Muscle layer of colon (tissue), 2 donors: ENCODE measurements around the gene ADAMTSL4.
A peak's percentile ranks its signal among the peaks of the same experiment; 100 is the strongest.
"Not testable (repeated sequence)": the region's sequence is repeated elsewhere in the genome, so short reads cannot be mapped to it uniquely, and the experiment has no call there.

Source experiments
- H3K27ac ChIP-seq: one replicate; pipeline ENCODE4 v1.7.0; 2013; ENCODE audit warnings: low read depth, mild to moderate bottlenecking, low read length, moderate library complexity
- H3K27me3 ChIP-seq, 2 donors: one replicate each; pipeline ENCODE4 v1.7.0; 2013; ENCODE audit warnings: low read length in 2 of 2, mild to moderate bottlenecking in 2 of 2; ENCODE audit not compliant: insufficient read depth in 2 of 2, control insufficient read depth in 1 of 2
- H3K36me3 ChIP-seq: one replicate; pipeline ENCODE4 v1.7.0; 2013; ENCODE audit warnings: mild to moderate bottlenecking, low read length; ENCODE audit not compliant: insufficient read depth
- H3K4me1 ChIP-seq: one replicate; pipeline ENCODE4 v1.7.0; 2013; ENCODE audit warnings: mild to moderate bottlenecking, low read length; ENCODE audit not compliant: insufficient read depth
- H3K4me3 ChIP-seq, 2 donors: one replicate each; pipeline ENCODE4 v1.7.0; 2013; ENCODE audit warnings: low read length in 2 of 2, low read depth in 1 of 2, mild to moderate bottlenecking in 1 of 2, moderate library complexity in 1 of 2
- H3K9ac ChIP-seq: one replicate; pipeline ENCODE4 v1.7.0; 2013; ENCODE audit warnings: low read length
- H3K9me3 ChIP-seq: one replicate; pipeline ENCODE4 v1.7.0; 2013; ENCODE audit warnings: mild to moderate bottlenecking, low read length
- donor health status: abdominal sarcoma.
- donor health status: Adenocarcinoma of cecum.

ADAMTSL4 gene

GRCh38 chr1:150575072-150575489 is 25.9 kb downstream of the ADAMTSL4 start:
- H3K27ac ChIP-seq: peak overlapping the region; percentile 98
- H3K4me3 ChIP-seq: peak overlapping the region; percentile 95 to 97
- no peaks in the 10 kb centered on the region for H3K9me3 ChIP-seq
- H3K27me3 ChIP-seq: no peaks in the 10 kb centered on the region
- H3K9ac ChIP-seq: peak overlapping the region; percentile 35
- peaks cover 48% of the 10 kb centered on the region for H3K36me3 ChIP-seq
- peaks cover 56% of the 10 kb centered on the region for H3K4me1 ChIP-seq

GRCh38 chr1:150575518-150576366 is 26.5 kb downstream of the ADAMTSL4 start:
- peaks cover 47% of the 10 kb centered on the region for H3K36me3 ChIP-seq
- H3K27ac ChIP-seq: peak overlapping the region; percentile 98
- H3K27me3 ChIP-seq: no peaks in the 10 kb centered on the region
- peak overlapping the region; percentile 99 for H3K9ac ChIP-seq
- no peaks in the 10 kb centered on the region for H3K9me3 ChIP-seq
- peaks cover 55% of the 10 kb centered on the region for H3K4me1 ChIP-seq
- peak overlapping the region; percentile 95 to 97 for H3K4me3 ChIP-seq

- Histone ChIP-seq H3K36me3 (peaks cover 47% of the 10 kb centered on the region), H3K9ac (peak overlapping the region; percentile 99), H3K4me3 (peak overlapping the region; percentile 95 to 97), H3K27me3 (no peaks in the 10 kb centered on the region), H3K9me3 (no peaks in the 10 kb centered on the region), H3K4me1 (peaks cover 50% of the 10 kb centered on the region), H3K27ac (peak overlapping the region; percentile 98)
Observed at GRCh38 chr1:150576367-150576711, 27.1 kb downstream of the ADAMTSL4 start.

- Histone ChIP-seq H3K9ac (peak overlapping the region; percentile 99), H3K9me3 (no peaks in the 10 kb centered on the region), H3K4me1 (peaks cover 50% of the 10 kb centered on the region), H3K27ac (peak overlapping the region; percentile 98), H3K36me3 (peaks cover 47% of the 10 kb centered on the region), H3K27me3 (no peaks in the 10 kb centered on the region), H3K4me3 (peak overlapping the region; percentile 95 to 97)
Observed at GRCh38 chr1:150576794-150577556, 27.8 kb downstream of the ADAMTSL4 start.

GRCh38 chr1:150577557-150578271 is 28.5 kb downstream of the ADAMTSL4 start:
- H3K9ac ChIP-seq: peak overlapping the region; percentile 99
- H3K4me3 ChIP-seq: peak overlapping the region; percentile 95 to 97
- H3K27ac ChIP-seq: peak overlapping the region; percentile 98
- peaks cover 45% of the 10 kb centered on the region for H3K36me3 ChIP-seq
- no peaks in the 10 kb centered on the region for H3K9me3 ChIP-seq
- H3K27me3 ChIP-seq: no peaks in the 10 kb centered on the region
- peaks cover 46% of the 10 kb centered on the region for H3K4me1 ChIP-seq

GRCh38 chr1:150578272-150579109 is 29.3 kb downstream of the ADAMTSL4 start:
- no peaks in the 10 kb centered on the region for H3K27me3 ChIP-seq
- H3K9ac ChIP-seq: peak overlapping the region; percentile 99
- H3K36me3 ChIP-seq: peaks cover 38% of the 10 kb centered on the region
- H3K27ac ChIP-seq: peak overlapping the region; percentile 98
- H3K9me3 ChIP-seq: no peaks in the 10 kb centered on the region
- peak overlapping the region; percentile 95 to 97 for H3K4me3 ChIP-seq
- peaks cover 40% of the 10 kb centered on the region for H3K4me1 ChIP-seq

GRCh38 chr1:150579110-150579944 is 30.1 kb downstream of the ADAMTSL4 start, which contains the start of gene MCL1:
Gene MCL1, minus strand, starts transcription at chr1:150579610. Its CDS starts 80 bp downstream, at chr1:150579530.
- Histone ChIP-seq H3K9me3 (no peaks in the 10 kb centered on the region), H3K27ac (peak within 1 kb of the TSS; percentile 98), H3K36me3 (peaks cover 32% of the 10 kb centered on the region), H3K9ac (peak within 1 kb of the TSS; percentile 99), H3K4me3 (peak within 1 kb of the TSS; percentile 95 to 97), H3K4me1 (peaks cover 36% of the 10 kb centered on the region), H3K27me3 (no peaks in the 10 kb centered on the region)

GRCh38 chr1:150579945-150580642 is 30.9 kb downstream of the ADAMTSL4 start:
- Histone ChIP-seq H3K9me3 (no peaks in the 10 kb centered on the region), H3K27ac (peak overlapping the region; percentile 81), H3K9ac (peak overlapping the region; percentile 83), H3K27me3 (no peaks in the 10 kb centered on the region), H3K4me1 (peaks cover 28% of the 10 kb centered on the region), H3K36me3 (peaks cover 24% of the 10 kb centered on the region), H3K4me3 (peak overlapping the region; percentile 55 to 60)

- H3K9me3 ChIP-seq, H3K27ac ChIP-seq, H3K9ac ChIP-seq, H3K4me3 ChIP-seq, H3K27me3 ChIP-seq: not testable (repeated sequence)
- peaks cover 20% of the 10 kb centered on the region for H3K4me1 ChIP-seq
- peaks cover 15% of the 10 kb centered on the region for H3K36me3 ChIP-seq
Observed at GRCh38 chr1:150580966-150581365, 31.8 kb downstream of the ADAMTSL4 start.
